GM12878 (cell line): ENCODE results near the gene OPTC. TPM values are rescaled to one million over a fixed set of nuclear protein-coding genes. Genes with fewer than 3 reads are reported as not detected.

Experiments
- ATF7 ChIP-seq: fragments of 450-650 bp; IDR thresholded peaks from 2 replicates; pipeline ENCODE4 v1.6.1; 2016; ENCODE audit warnings: low read depth, mild to moderate bottlenecking
- BCL11A ChIP-seq: IDR thresholded peaks from 2 replicates; pipeline ENCODE4 v1.6.1; 2011; ENCODE audit warnings: low read depth, low read length
- HDGF ChIP-seq: fragments of 450-650 bp; IDR thresholded peaks from 2 replicates; pipeline ENCODE4 v1.6.1; 2016; ENCODE audit warnings: antibody characterized with exemption
- NFIC ChIP-seq: IDR thresholded peaks from 2 replicates; pipeline ENCODE4 v1.6.1; 2012; ENCODE audit warnings: low read depth, mild to moderate bottlenecking, inconsistent platforms, low read length, moderate library complexity
- NFXL1 ChIP-seq: fragments of 450-650 bp; IDR thresholded peaks from 2 replicates; pipeline ENCODE4 v1.6.1; 2017; ENCODE audit warnings: antibody characterized with exemption, mild to moderate bottlenecking, borderline replicate concordance
- PAX8 ChIP-seq: fragments of 450-650 bp; IDR thresholded peaks from 2 replicates; pipeline ENCODE4 v1.6.1; 2017; ENCODE audit warnings: mild to moderate bottlenecking, moderate library complexity
- SUZ12 ChIP-seq: fragments of 200-600 bp; sonication (generic); IDR thresholded peaks from one replicate; pipeline ENCODE4 v1.6.1; 2018; ENCODE audit warnings: antibody characterized with exemption, mild to moderate bottlenecking; ENCODE audit not compliant: unreplicated experiment
- TBL1XR1 ChIP-seq: IDR thresholded peaks from 2 replicates; pipeline ENCODE4 v1.6.1; 2012; ENCODE audit warnings: low read depth, low read length, improper control_type of control experiment
- USF2 ChIP-seq: IDR thresholded peaks from 2 replicates; pipeline ENCODE4 v1.6.1; 2011; ENCODE audit warnings: low read depth, low read length, improper control_type of control experiment, borderline replicate concordance
- ZBTB4 ChIP-seq: fragments of 450-650 bp; formaldehyde crosslinking; IDR thresholded peaks from 2 replicates; pipeline ENCODE4 v1.4.0; 2022; ENCODE audit warnings: mild to moderate bottlenecking, moderate library complexity
- polyA plus RNA-seq, 11 experiments: library from polyadenylated mRNA; depleted of rRNA in 4 of 11; unstranded in 6 of 11; stranded (reverse) in 5 of 11; fragments of >200 nt; fragmentation: Nextera tagmentation in 4 of 11; fragmentation: Illumina TruSeq in 1 of 11; extraction: Ambion mirVana in 4 of 11; extraction: Trizol in 1 of 11; gene quantifications; 1 replicate in 1 of 11; 2 replicates in 10 of 11; pipeline versions ENCODE4 v1.2.1 to v1.2.3, GENCODE V29; 2011 to 2016; ENCODE audit warnings: inconsistent platforms in 2 of 11, missing spikeins in 2 of 11, low read depth in 1 of 11
- total RNA-seq, 4 experiments: library from RNA; depleted of rRNA in 3 of 4; stranded (reverse); fragments of >200 nt in 3 of 4; fragmentation: Illumina TruSeq in 1 of 4; extraction: Trizol in 1 of 4; gene quantifications; 2 replicates each; pipeline versions ENCODE4 v1.2.1 to v1.2.3, GENCODE V29; 2013 to 2021
- TF ChIP-seq, protein P1 (sequence below): fragments of 450-650 bp; conservative IDR thresholded peaks from 2 replicates; pipeline ENCODE4 v1.6.1; 2017; ENCODE audit warnings: mild to moderate bottlenecking, moderate library complexity

Gene OPTC
- total and polyA plus RNA-seq, 10 of the 15 experiments (the other 5 are each of a cell fraction or from before 2014, with no cell fraction given): not detected

- TF ChIP-seq SUZ12 (no peak), NFXL1 (no peak), ATF7 (no peak), NFIC (no peak), ZBTB4 (CRISPR knock-in tag) (no peak), PAX8 (no peak), TBL1XR1 (no peak), USF2 (no peak), BCL11A (no peak), HDGF (no peak)
- TF ChIP-seq, protein P1, sequence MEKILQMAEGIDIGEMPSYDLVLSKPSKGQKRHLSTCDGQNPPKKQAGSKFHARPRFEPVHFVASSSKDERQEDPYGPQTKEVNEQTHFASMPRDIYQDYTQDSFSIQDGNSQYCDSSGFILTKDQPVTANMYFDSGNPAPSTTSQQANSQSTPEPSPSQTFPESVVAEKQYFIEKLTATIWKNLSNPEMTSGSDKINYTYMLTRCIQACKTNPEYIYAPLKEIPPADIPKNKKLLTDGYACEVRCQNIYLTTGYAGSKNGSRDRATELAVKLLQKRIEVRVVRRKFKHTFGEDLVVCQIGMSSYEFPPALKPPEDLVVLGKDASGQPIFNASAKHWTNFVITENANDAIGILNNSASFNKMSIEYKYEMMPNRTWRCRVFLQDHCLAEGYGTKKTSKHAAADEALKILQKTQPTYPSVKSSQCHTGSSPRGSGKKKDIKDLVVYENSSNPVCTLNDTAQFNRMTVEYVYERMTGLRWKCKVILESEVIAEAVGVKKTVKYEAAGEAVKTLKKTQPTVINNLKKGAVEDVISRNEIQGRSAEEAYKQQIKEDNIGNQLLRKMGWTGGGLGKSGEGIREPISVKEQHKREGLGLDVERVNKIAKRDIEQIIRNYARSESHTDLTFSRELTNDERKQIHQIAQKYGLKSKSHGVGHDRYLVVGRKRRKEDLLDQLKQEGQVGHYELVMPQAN: no peak
- TF ChIP-seq, all 136 proteins: peak for 0
Observed at GRCh38 chr1:203524824-203525223, 30.9 kb downstream of the OPTC start (continued).
